HG03521 (cell line): Measurements from ENCODE around the gene MICAL3.
"Not testable (repeated sequence)": the region's sequence is repeated elsewhere in the genome, so short reads cannot be mapped to it uniquely, and the experiment has no call there.

ENCODE experiments used
- ATAC-seq: cut with Tn5 transposase; IDR thresholded peaks from one replicate; pipeline ENCODE4 v1.9.1; 2021; ENCODE audit warnings: mild to moderate bottlenecking, moderate library complexity; ENCODE audit not compliant: unreplicated experiment

The MICAL3 gene

DNA sequence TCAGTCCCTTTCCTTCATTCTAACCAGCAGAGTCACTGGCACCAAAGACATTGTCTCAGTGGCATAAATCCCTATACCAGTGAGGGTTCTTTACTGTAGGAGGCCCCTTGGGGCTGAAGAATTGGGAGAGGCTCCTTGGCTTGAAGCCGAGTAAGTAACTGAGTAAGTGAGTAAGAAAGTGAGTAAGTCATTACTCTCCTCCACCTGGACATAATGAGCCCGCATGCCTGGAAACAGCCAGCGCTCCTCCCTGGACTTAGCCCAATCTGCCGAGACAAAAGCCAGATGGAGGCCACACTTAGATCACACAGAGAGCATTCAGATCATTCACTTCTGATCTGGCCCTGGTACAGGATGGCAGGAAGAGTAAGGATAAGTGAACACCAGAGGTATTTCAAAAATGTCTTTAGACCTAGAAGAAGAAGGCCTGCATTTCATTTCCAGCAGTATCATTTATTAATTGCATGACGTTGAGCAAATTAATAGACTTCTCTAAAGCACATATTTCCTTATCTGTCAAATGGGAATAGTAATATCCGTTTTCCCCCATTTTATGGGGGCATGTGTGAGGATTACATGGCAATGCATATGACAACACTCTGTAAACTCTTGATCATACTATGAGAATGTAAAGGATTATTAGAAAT, 8.2 kb upstream of the MICAL3 start:
- no peak for ATAC-seq

DNA sequence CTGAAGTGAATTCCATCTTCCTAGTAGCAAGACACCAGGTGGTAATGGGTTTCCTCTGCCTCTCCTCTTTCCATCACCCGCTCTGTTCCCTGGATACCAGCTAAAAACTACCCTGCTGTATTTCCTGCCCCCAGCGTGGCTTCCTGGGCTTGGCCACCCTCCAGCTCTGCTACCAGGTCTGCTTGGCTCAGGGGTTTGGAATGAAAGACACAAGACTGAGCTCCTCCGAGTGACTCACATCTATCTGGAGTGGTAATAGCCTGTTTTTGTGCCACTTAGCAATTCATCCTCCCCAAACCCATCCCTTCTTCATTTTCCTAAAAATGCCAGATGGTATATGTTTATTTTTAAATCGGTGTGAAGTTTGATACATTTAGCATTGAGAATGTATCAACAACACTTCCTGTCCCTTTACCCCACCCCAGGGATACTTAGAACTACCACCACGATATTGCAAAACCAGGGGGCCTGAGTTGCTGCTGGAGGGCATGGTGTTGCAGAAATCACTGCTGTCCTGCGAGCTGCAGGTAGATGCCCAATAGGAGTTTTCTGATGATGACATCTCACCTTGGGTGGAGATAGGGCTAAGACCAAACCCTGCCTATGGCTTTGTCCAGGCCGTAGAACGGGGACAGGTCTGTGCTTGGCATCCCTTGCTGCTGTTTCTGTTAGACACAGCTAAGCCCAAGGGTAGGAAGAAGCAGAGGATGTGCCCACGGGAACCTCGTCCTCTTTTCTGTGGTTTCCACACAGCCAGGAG, 7.5 kb upstream of the MICAL3 start:
- no peak for ATAC-seq

DNA sequence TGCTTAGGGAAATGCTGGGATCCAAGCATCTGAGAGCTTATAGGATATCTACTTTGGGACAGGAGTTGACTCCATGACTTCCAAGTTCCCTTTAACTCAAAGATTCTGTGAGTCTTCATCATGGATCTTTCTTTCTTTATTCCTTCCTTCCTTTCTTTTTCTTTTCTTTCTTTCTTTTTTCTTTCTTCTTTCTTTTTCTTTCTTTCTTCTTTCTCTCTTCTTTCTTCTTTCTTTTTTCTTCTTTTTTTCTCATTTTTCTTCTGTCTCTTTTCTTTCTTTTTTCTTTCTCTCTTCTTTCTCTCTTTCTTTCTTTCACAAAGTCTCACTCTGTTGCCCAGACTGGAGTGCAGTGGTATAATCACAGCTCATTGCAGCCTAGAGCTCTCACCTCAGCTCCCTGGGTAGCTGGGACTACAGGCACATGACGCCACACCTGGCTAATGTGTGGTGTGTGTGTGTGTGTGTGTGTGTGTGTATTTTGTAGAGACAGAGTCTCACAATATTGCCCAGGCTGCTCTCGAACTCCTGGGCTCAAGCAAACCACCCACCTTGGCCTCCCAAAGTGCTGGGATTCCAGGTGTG, 5.4 kb upstream of the MICAL3 start:
- ATAC-seq, result no peak

DNA sequence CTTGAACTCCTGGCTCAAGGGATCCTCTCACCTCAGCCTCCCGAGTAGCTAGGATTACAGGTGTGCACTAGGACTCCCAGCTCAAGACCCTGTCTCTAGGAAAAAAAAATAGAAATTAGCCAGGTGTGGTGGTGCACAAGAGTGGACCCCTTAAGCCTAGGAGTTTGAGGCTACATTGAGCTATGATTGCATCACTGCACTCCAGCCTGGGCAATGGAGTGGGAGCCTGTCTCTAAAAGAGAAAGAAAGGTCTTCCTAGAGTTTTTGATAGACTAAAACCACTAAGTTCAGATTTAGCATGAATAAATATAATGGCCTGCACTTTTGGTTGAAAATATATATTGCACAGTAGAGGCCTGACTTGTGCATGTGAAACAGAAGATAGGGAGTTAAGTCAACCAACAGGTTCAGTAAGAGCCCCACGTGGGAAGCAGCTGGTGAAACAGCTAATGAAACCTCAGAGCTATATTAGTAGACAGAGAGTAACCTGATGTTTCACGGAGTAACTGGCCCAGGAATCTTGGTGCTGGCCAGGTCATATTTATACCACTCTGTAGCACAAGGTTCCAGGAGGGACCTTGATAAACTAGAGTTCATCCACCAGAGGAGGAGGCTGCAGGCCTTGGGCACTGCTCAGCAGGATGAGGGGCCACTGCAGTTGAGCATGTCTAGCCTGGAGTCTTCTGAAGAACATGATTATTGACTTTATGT, 4.6 kb upstream of the MICAL3 start:
- no peak for ATAC-seq

DNA sequence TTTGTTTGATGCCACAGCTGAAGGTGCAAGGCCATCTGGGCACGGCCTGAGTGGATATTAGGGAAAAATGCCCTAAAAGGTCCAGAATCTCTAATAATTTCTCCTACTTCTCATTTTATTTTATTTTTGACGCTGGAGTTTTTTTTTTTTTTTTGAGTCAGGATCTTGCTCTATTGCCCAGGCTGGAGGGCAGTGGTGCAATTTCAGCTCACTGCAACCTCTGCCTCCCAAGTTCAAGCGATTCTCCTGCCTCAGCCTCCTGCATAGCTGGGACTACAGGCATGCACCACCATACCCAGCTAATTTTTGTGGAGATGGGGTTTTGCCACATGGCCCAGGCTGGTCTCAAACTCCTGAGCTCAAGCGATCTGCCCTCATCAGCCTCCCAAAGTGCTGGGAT, 1.5 kb upstream of the MICAL3 start:
- ATAC-seq, result not testable (repeated sequence)

DNA sequence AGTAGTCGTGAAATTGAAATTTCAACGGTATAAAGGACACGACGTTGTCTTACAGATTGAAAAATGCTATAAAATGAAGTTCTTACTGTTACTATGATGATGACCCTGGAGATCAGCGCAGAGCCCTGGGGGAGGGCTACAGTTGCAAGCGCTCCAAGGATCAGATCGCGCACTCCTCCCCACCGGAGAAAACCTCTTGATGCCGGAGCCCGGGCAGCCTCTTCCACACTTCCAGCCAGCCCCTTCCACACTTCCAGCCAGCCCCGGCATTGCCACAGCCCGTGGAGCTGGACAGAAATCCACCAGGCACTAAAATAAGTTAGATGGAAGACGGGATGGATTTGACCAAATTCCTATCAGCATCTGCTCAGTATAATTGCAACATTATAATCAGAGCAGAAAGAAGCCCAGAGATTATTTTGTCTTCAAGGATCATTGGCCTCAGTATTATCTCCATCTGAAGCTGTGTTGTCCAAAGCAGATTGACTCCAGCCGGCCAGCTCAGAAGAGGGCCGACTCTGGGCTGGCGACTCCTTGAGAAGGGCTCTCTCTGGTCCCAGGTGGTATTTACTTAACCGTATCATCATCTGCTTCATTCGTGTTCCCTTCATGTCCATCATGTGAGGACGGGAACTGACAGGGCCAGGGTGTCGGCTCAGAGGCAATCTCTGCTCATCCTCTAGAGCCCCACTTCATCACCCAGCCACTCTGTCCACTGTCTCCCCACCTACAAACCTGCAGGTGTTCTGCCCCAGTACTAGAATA, 777 bp upstream of the MICAL3 start:
- no peak for ATAC-seq

DNA sequence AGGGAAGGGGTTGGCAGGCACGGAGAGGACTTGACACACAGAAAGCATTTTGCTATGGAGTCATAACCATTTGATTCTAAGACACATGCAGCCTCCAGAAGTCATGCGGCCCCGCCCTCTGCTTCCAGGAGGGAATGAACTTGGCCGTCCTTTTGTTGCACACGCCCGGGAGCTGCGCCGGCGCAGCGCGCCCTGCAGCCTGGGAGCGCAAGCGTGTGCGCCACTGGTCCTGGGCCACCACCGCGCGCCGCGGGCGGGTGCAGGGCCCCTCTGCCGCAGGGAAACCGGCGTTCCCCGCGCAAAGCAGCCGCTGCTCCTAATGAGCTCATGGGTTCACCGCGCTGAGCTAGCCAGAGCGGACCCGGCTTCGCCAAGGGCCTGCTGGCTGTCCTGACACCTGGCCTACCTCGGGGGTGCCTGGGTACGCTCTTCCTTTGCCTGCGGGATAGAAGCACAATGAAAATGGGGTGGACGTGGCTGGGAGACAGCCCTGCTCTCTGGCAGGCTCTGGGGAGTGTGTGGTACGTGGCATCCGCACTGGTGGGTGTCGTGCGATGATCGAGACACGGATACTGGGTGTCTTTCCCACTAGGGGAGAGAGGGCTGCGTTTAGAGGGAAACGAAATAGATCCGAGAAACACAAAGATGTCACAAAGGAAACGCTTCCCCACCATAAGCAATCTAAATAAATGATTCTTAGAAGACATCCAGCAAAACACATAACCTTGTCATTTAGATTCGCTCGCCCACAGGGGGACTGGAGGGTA, 669 bp downstream of the MICAL3 start:
- ATAC-seq, result no peak

DNA sequence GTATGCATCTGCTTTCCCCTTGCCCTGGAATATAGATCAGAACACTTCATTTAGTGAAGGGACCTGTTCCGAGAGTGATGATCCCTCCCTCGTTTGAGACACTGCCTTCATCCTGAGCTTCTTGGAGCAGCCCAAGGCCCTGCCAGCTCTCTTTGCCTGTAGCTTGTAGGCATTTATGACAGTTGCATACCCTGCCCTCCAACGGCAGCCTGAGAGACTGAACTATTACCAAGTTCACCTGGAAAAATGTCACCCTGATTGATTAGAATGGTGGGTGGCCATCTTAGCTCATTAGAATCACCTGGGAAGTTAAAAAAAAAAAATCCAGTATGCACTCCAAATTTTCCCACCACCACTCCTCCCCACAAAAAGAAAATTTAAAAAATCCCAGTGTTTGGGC, 1.5 kb downstream of the MICAL3 start:
- no peak for ATAC-seq

DNA sequence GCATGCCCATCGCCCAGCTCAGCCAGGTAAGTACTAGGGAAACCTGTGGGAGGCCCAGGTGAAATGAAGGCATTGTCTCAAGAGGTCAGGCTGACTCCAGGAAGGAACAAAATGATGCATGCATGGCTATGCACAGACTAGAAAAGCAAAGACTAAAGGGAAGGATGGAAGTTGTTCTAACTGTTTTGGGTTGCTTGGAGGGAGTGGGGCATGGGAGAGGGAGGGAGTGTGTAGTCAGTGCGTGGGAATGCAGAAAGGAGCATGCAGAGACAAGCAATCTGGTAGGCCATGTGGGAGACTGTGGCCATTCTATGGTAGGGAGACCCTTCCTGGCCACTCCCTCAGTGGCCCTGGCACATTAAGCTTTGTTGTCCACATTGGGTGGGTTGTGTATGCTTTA, 2.9 kb downstream of the MICAL3 start:
- ATAC-seq, result no peak

DNA sequence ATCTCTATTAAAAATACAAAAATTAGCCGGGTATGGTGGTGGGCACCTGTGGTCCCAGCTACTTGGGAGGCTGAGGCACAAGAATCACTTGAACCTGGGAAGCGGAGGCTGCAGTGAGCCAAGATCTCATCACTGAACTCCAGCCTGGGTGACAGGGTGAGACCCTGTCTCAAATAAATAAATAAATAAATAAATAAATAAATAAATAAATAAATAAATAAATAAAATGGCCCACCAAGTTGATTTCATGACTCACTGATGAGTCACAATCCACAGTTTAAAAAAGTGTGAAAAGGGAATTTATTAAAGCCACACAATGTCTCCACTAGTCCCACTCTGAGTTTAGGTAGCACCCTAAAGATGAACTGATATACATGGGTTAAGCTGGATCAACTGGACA, 3.6 kb downstream of the MICAL3 start:
- not testable (repeated sequence) for ATAC-seq

DNA sequence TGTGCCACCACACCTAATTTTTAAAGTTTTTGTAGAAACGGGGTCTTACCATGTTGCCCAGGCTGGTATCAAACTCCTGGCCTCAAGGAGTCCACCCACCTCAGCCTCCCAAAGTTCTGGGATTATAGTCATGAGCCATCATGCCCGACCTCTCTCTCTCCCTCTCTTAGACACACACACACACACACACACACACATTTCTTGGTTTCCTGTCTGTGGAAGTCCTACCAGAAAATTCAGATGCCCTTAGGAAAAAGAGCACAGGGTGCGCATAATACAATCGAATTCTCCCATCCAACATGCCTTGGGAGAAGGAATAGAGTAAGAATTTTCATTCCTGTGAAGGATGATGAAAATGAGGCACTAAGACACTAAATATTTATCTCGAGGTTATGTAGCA, 10.4 kb downstream of the MICAL3 start:
- no peak for ATAC-seq

DNA sequence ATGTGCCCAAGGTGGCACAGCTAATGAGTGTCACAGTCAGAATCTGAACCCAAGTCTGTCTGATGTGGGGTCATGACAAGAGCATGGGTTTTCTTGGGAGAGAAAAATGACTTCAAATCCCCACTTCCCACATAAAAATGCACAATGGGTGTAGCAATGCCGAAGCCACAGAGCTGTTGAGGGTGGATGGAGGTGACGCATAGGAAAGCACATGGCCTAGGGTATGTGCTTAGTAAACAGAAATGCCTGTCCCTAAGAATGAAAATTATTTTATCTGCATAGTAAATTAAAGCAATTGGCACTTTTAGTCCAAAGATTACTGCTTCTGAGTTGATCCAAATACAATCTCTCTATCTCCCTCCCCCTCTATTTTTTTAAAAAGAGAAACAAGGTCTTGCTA, 10.9 kb downstream of the MICAL3 start:
- no peak for ATAC-seq

DNA sequence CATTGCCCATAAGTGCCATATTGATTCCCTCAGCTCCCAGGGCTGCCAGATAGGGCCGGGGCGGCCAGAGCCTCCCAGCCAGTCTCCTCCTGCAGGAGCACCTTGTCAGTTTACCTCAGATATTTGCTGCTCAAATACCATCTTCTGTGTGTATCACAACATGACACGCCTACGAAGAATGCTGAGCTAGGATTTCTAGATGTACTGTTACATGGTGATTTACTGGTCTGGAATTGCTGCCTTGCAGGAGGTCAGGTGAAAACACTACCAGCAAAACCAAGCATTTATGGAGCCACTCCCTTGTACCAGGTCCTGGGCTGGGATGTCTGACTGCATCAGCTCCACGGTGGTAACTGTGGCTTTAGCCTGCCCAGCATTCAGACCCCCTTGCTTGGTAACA, 11.8 kb downstream of the MICAL3 start:
- ATAC-seq, result no peak

DNA sequence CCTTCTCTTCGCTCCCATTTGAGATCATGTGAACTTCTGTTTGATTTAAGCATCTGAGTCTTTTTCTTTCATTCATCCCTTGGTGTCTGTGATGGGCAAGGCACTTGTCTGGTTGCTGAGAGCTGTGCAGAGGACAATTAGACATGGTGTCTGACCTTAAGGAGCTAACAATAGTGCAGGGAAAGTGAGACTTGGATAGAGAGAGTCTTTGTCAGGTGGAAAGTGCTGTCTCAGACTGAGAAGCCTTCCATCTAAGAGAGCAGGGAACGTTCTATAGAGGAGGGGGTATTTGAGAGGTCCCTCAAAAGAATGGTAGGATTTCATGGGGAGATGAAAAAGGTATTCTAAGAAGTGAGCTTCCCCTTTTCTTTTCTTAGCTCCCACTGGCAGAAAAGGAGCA, 14.1 kb downstream of the MICAL3 start:
- ATAC-seq, result no peak

DNA sequence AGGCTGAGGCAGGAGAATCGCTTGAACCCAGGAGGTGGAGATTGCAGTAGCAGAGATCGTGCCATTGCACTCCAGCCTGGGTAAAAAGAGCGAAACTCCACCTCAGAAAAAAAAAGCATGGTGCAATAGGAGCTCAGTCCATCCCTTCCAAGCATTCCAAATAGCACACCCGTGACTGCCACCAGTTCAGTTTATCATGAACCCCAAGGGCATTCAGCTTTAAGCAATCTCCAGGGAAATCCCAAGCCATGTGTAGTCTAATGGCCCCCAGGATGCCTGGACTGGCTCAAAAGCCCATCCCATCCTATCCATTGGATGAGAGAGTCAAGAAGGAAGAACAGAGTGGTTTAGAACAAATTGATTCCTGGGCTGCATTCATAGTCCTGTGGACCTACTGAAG, 16.2 kb downstream of the MICAL3 start:
- no peak for ATAC-seq

DNA sequence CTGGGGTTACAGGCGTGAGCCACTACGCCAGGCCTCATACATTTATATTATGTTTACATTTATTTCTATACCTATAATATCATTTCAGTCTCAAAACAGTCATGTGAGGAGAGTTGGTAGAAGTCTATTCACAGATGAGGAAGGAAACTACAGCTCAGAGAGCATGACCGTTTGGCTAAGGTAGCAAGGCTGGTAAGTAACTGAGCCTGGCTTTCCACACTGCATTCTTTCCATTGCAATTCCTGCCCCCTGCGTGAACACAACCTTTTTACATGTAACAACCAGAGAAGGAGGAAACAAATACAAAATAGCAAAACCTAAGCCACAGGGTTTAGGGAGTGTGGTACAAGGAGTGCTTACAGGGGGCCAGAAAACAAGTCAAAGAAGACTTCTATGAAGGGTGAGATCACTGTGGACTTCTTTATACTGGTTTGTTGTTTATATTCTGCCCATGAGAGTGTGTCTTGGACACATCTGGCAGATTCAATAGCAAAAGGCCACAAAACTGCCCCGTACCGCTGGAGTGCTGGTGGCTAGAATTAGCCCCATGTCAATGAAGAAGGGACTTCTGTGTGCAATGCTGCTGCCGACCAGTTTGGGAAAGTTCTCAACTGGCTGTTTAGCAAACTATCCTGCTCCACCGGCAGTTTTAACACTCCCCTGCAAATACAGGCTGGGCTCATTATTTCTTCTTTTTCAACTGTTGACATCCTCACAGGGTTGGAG, 19.0 kb downstream of the MICAL3 start:
- no peak for ATAC-seq

DNA sequence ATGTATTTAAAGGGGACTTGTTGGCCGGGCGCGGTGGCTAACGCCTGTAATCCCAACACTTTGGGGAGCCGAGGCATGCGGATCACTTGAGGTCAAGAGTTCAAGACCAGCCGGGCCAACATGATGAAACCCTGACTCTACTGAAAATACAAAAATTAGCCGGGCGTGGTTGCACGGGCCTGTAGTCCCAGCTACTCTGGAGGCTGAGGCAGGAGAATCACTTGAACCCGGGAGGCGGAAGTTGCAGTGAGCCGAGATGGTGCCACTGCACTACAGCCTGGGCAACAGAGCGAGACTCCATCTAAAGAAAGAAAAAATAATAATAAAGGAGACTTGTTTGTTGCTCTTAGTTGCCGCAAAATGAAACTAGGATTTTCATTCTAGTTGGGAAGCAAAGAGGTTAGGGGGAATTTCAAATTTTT, 22.5 kb downstream of the MICAL3 start:
- not testable (repeated sequence) for ATAC-seq

DNA sequence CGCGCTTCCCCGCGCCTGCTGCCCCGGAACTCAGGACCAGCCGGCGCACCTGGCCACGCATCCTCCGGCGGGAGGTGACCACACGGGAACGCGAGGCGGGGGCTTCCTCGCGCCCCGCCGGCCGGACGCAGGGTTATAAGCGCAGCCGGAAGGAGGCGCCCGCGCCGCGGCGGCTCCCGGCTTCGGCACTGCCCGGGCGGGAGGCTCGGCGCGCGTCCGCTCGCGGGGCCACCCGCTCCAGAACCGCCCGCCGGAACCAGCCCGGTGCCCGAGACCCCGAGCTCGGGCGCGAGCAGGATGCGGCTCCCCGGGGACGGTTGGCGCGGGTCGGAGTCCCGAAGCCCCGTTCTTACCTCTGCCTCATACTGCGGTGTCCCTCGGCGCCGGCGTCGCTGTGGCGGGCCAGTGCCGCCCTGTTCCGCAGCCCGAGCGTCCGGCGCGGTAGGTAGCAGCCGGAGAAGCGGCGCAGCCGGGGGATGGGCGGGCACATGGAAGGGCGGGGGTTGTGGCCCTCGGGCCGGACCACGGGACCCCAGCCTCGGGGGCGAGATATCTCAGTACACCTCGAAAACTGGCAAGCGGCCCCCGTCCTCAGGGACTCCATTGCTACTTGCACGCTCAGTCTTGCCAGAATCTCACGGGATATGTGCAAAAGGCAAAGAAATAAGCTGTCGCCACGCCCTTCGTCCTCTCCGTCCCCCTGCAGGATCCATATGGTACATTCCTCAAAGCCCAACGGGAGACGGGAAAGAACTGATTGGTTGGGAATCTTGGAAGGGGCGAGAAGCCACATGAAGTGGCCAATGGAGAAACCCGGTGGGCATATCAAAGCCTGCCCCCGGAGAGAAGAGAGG, 23.1 kb downstream of the MICAL3 start:
- no peak for ATAC-seq
